A549 (cell line): ENCODE results near the gene NUTF2. TPM values are rescaled to one million over a fixed set of nuclear protein-coding genes. Genes with fewer than 3 reads are reported as not detected.
"Not testable (repeated sequence)": the region's sequence is repeated elsewhere in the genome, so short reads cannot be mapped to it uniquely, and the experiment has no call there.

Experiments used
- ATAC-seq, 2 experiments: fragments of 200-7000 bp in 1 of 2; fragments of >200 bp in 1 of 2; cut with Nextera tagmentation in 1 of 2; cut with Tn5 transposase in 1 of 2; 3 replicates each; pipeline versions ENCODE4 v1.8.0 to v1.9.1; 2018 to 2020; ENCODE audit warnings: mild to moderate bottlenecking in 1 of 2, moderate library complexity in 1 of 2
- CTCF ChIA-PET: fragments of 300-600 bp; sonication (Branson Sonifier 250); formaldehyde crosslinking; extraction: SDS; loops from one replicate; lab custom pipeline; 2021; ENCODE audit warnings: antibody characterized with exemption, inconsistent platforms; lab: Yijun Ruan, JAX
- POLR2A ChIA-PET: fragments of 350-600 bp; formaldehyde crosslinking; extraction: SDS; loops from one replicate; lab custom pipeline; 2021; ENCODE audit warnings: antibody characterized with exemption, inconsistent platforms; lab: Yijun Ruan, JAX
- DNase-seq, 2 experiments: peaks; one replicate each; pipeline versions ENCODE4 v3.0.0 to v3.0.0-alpha.2; 2011 to 2016; ENCODE audit warnings: low read depth in 1 of 2, low spot score in 1 of 2
- FAIRE-seq: peaks from 2 replicates; lab custom pipeline; 2011; peaks lifted over from hg19 to GRCh38; lab: Jason Lieb, UNC
- H3K27ac ChIP-seq, 2 experiments: fragments of >200 bp; sonication (Bioruptor Twin); formaldehyde crosslinking; 3 replicates each; pipeline ENCODE4 v1.5.1; 2016 to 2017
- H3K4me1 ChIP-seq: fragments of >200 bp; sonication (Bioruptor Twin); formaldehyde crosslinking; 3 replicates; pipeline ENCODE4 v1.6.1; 2016
- H3K4me2 ChIP-seq: fragments of >200 bp; sonication (Bioruptor Twin); formaldehyde crosslinking; 3 replicates; pipeline ENCODE4 v1.6.1; 2016
- H3K4me3 ChIP-seq: fragments of >200 bp; sonication (Bioruptor Twin); formaldehyde crosslinking; 3 replicates; pipeline ENCODE4 v1.5.1; 2016
- H3K9me3 ChIP-seq: fragments of >200 bp; sonication (Bioruptor Twin); formaldehyde crosslinking; 3 replicates; pipeline ENCODE4 v1.6.1; 2016
- BHLHE40 ChIP-seq: IDR thresholded peaks from 2 replicates; pipeline ENCODE4 v1.6.1; 2012; ENCODE audit warnings: low read depth, low read length, inconsistent platforms
- ESRRA ChIP-seq: fragments of 150-350 bp; IDR thresholded peaks from 2 replicates; pipeline ENCODE4 v1.6.1; 2014; ENCODE audit warnings: mild to moderate bottlenecking, low read length, borderline replicate concordance
- NFE2L2 ChIP-seq: fragments of 150-350 bp; conservative IDR thresholded peaks from 2 replicates; pipeline ENCODE4 v1.6.1; 2014; ENCODE audit warnings: low read length
- PHF8 ChIP-seq: fragments of 200-600 bp; sonication (generic); IDR thresholded peaks from 2 replicates; pipeline ENCODE4 v1.6.1; 2016; ENCODE audit warnings: low read depth, mild to moderate bottlenecking, antibody characterized with exemption, moderate library complexity, borderline replicate concordance
- POLR2A ChIP-seq: IDR thresholded peaks from 2 replicates; pipeline ENCODE4 v1.6.1; 2012; ENCODE audit warnings: mild to moderate bottlenecking, low read length
- POLR2AphosphoS2 ChIP-seq: conservative IDR thresholded peaks from 2 replicates; pipeline ENCODE4 v1.6.1; 2012; ENCODE audit warnings: low read length, improper control_type of control experiment, inconsistent platforms
- RAD21 ChIP-seq, 2 experiments: fragments of >200 bp in 1 of 2; sonication (Bioruptor Twin) in 1 of 2; formaldehyde crosslinking in 1 of 2; IDR thresholded peaks in 1 of 2; conservative IDR thresholded peaks in 1 of 2; 2 replicates in 1 of 2; 3 replicates in 1 of 2; pipeline ENCODE4 v1.6.1; 2012 to 2018; ENCODE audit warnings: inconsistent platforms in 1 of 2
- SMC3 ChIP-seq: fragments of >200 bp; sonication (Bioruptor Twin); formaldehyde crosslinking; IDR thresholded peaks from 3 replicates; pipeline ENCODE4 v1.6.1; 2018; ENCODE audit warnings: inconsistent platforms
- ZC3H11A ChIP-seq: fragments of 450-650 bp; IDR thresholded peaks from 2 replicates; pipeline ENCODE4 v1.6.1; 2014; ENCODE audit warnings: antibody characterized with exemption, mild to moderate bottlenecking
- ZSCAN20 ChIP-seq: fragments of 250-450 bp; sonication (Bioruptor Pico); IDR thresholded peaks from 2 replicates; pipeline ENCODE4 v1.8.0; 2022; ENCODE audit warnings: mild to moderate bottlenecking, moderate library complexity
- WGBS: methylation state at CpG from one replicate; pipeline ENCODE4 v1.1.6; 2017; ENCODE audit errors: missing lambda C conversion rate; 5-methylcytosine and 5-hydroxymethylcytosine counted together
- polyA plus RNA-seq, 4 experiments: library from polyadenylated mRNA; depleted of rRNA in 3 of 4; stranded (reverse); fragments of >200 nt; fragmentation: RNase III in 1 of 4; extraction: RNeasy Plus Mini Kit Qiagen cat#74134 plus additional on column Dnase treatment in 1 of 4; gene quantifications; 2 replicates in 3 of 4; 3 replicates in 1 of 4; pipeline ENCODE4 v1.2.3, GENCODE V29; 2011 to 2017
- TF ChIP-seq, protein P1 (sequence below): fragments of 200-600 bp; sonication (generic); IDR thresholded peaks from 2 replicates; pipeline ENCODE4 v1.6.1; 2016; ENCODE audit warnings: antibody characterized with exemption, mild to moderate bottlenecking, moderate library complexity

NUTF2 gene
- polyA plus RNA-seq, 2 of the 4 experiments (the other 2 are of a cell fraction), result 168 to 287 TPM

DNA sequence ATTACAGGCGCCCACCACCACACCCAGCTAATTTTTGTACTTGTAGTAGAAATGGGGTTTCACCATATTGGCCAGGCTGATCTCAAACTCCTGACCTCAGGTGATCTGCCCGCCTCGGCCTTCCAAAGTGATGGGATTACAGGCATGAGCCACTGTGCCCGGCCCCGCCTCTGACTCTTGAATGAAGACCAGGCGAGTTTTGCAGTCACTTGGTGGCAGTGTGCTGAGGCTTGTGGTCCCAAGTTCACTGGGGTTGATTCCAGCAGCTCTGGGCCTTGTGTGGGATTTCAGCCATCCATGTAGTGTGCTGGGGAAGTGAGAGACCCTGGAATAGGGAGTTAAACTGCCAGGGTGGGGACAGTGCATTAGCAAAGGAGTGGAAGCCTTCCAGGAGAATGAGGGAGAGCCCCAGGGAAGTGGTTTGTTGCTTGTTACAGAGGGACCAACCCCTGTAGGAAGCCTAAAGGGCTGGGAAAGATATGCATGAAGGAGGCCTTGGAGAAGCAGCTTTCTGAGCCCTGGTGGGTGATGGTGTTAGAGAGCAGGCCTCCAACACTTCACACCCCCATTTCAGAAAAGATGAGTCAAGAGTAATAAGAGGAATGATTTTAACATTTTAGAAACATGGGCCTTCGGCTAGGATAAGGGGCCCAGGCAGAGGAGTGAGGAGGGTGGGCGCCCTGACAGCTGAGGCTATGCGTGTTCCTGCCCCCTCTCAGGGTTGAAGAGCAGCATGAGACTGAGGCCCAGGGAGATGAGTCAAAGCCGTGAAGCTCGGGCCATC, 60.9 kb downstream of the NUTF2 start:
- H3K27ac ChIP-seq, result no peak overlapping the region
- no peak for DNase-seq
- H3K4me3 ChIP-seq, result no peak overlapping the region
- WGBS, result 93% methylated on average over 11 of the region's 11 CpGs
- no peak overlapping the region for H3K4me2 ChIP-seq
- no peak for FAIRE-seq
- ChIA-PET CTCF (interaction anchor here (0.6 to 12.7 kb wide), 11 partner anchors 8 to 336 kb away, joined by 3 to 102 read pairs (median 5); partner anchors contain the start of gene NRN1L), POLR2A (no interaction called here)
- ATAC-seq, result peak in 1 of 2 experiments; percentile 20; a peak in 2 of 6 replicates
- no peak for TF ChIP-seq NFE2L2
- no peaks in the 10 kb centered on the region for H3K9me3 ChIP-seq
- no peaks in the 10 kb centered on the region for H3K4me1 ChIP-seq

DNA sequence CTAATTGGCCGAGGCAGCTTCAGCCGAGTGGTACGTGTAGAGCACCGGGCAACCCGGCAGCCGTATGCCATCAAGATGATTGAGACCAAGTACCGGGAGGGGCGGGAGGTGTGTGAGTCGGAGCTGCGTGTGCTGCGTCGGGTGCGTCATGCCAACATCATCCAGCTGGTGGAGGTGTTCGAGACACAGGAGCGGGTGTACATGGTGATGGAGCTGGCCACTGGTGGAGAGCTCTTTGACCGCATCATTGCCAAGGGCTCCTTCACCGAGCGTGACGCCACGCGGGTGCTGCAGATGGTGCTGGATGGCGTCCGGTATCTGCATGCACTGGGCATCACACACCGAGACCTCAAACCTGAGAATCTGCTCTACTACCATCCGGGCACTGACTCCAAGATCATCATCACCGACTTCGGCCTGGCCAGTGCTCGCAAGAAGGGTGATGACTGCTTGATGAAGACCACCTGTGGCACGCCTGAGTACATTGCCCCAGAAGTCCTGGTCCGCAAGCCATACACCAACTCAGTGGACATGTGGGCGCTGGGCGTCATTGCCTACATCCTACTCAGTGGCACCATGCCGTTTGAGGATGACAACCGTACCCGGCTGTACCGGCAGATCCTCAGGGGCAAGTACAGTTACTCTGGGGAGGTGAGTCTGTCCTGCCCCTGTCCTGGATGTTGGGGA, 62.5 kb downstream of the NUTF2 start:
- DNase-seq (no peak), ATAC-seq (peak; percentile 12 to 35; a peak in 1 of 6 replicates)
- H3K4me1 ChIP-seq, result no peaks in the 10 kb centered on the region
- TF ChIP-seq PHF8, result no peak
- TF ChIP-seq, all 56 proteins: peak for 0
- WGBS, result 95% methylated on average over 35 of the region's 36 CpGs
- POLR2A ChIA-PET, result no interaction called here
- H3K4me3 ChIP-seq, result no peak overlapping the region
- H3K4me2 ChIP-seq, result no peak overlapping the region
- H3K9me3 ChIP-seq, result no peaks in the 10 kb centered on the region
- FAIRE-seq, result no peak
- CTCF ChIA-PET, result interaction anchor here (0.6 to 1.9 kb wide), 10 partner anchors 9 to 322 kb away, joined by 3 to 9 read pairs (median 5); partner anchors contain the start of gene CTRL
- no peak overlapping the region for H3K27ac ChIP-seq

DNA sequence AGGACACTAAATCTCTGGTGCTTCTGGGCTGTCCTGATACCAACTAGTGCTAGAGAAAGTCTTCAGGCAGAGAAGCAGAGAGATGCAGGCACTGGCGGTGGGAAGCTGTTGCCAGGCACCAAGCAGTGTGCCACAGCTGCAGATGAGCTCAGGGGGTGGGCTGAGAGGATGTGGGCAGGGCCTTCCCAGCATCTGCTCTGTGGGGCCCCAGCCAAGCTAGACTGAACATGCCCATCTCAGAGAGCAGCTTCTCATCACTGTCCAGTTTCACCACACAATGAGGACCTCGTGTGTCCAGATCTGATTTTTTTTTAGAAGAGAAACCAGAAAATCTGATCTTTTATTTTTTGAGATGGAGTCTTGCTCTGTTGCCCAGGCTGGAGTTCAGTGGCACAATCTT, 63.4 kb downstream of the NUTF2 start:
- no peaks in the 10 kb centered on the region for H3K9me3 ChIP-seq
- FAIRE-seq (no peak), DNase-seq (no peak), ATAC-seq (0 out of 6 replicates have a peak, but pooled peaks of 1 of the 2 experiments have one; percentile 24)
- ChIA-PET POLR2A (no interaction called here), CTCF (interaction anchor here (0.8 to 2.6 kb wide), 8 partner anchors 13 to 318 kb away, joined by 3 to 11 read pairs (median 4); partner anchors contain the start of genes CTRL and NRN1L)
- 70% methylated on average over 2 of the region's 2 CpGs for WGBS
- H3K4me2 ChIP-seq, result no peak overlapping the region
- no peaks in the 10 kb centered on the region for H3K4me1 ChIP-seq
- H3K27ac ChIP-seq, result no peak overlapping the region
- H3K4me3 ChIP-seq, result no peak overlapping the region
- TF ChIP-seq, protein P1, sequence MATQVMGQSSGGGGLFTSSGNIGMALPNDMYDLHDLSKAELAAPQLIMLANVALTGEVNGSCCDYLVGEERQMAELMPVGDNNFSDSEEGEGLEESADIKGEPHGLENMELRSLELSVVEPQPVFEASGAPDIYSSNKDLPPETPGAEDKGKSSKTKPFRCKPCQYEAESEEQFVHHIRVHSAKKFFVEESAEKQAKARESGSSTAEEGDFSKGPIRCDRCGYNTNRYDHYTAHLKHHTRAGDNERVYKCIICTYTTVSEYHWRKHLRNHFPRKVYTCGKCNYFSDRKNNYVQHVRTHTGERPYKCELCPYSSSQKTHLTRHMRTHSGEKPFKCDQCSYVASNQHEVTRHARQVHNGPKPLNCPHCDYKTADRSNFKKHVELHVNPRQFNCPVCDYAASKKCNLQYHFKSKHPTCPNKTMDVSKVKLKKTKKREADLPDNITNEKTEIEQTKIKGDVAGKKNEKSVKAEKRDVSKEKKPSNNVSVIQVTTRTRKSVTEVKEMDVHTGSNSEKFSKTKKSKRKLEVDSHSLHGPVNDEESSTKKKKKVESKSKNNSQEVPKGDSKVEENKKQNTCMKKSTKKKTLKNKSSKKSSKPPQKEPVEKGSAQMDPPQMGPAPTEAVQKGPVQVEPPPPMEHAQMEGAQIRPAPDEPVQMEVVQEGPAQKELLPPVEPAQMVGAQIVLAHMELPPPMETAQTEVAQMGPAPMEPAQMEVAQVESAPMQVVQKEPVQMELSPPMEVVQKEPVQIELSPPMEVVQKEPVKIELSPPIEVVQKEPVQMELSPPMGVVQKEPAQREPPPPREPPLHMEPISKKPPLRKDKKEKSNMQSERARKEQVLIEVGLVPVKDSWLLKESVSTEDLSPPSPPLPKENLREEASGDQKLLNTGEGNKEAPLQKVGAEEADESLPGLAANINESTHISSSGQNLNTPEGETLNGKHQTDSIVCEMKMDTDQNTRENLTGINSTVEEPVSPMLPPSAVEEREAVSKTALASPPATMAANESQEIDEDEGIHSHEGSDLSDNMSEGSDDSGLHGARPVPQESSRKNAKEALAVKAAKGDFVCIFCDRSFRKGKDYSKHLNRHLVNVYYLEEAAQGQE, result no peak
- TF ChIP-seq RAD21 (conservative IDR thresholded peaks at IDR 0.05 in 1 of 2, IDR thresholded peaks at IDR 0.05 in 1 of 2), result no peak
- TF ChIP-seq ZC3H11A, result no peak
- TF ChIP-seq NFE2L2, result no peak
- no peak for TF ChIP-seq POLR2A
- no peak for TF ChIP-seq ESRRA
- no peak for TF ChIP-seq SMC3

DNA sequence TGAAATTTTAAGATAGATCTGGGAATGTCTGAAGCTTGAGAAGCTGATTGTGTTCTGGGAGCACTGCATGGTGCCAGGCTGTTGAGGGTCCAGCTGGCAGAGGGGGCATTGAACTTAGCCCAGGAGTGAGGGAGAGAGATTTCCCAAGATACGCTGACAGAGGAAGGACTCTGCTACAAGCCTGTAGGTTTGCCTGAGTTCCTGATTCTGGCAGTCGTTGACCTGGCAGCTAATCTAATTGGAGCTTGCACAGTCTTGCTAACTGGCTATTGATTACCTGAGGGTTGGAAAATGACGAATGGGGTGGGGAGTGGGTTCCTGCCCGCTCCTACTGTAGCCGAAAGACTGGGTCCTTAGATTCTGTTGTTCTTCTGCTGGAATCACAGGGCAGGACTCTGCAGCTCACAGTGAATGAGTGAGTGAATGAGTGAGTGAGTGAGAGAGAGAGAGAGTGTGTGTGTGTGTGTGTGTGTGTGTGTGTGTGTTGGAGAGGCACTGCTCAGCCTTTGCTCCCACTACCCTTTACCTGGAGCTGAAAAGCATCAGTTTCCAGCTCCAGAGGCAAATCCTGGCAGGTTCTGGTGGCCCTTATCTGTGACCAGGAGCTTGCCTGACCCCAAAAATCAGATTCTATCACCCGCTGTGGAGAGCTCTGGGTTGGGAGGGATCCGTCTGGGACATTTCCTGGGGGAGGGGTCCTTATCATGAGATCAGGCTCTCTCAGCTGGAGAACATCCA, 68.2 kb downstream of the NUTF2 start:
- ATAC-seq (no peak), FAIRE-seq (no peak), DNase-seq (no peak)
- H3K4me2 ChIP-seq, result no peak overlapping the region
- TF ChIP-seq BHLHE40 (no peak), ESRRA (no peak), ZSCAN20 (CRISPR knock-in tag) (no peak), POLR2AphosphoS2 (no peak)
- TF ChIP-seq, protein P1, result no peak
- no peak overlapping the region for H3K4me3 ChIP-seq
- CTCF ChIA-PET, result interaction anchor here (0.6 to 8.7 kb wide), 8 partner anchors 10 to 394 kb away, joined by 3 to 49 read pairs (median 8); no protein-coding TSS in a partner anchor
- POLR2A ChIA-PET, result interaction anchor here (0.6 kb wide), 1 partner anchor 21 kb away, joined by 3 read pairs; no protein-coding TSS in a partner anchor
- H3K4me1 ChIP-seq, result peaks cover 16% of the 10 kb centered on the region
- H3K9me3 ChIP-seq, result no peaks in the 10 kb centered on the region
- WGBS, result 83% methylated on average over 7 of the region's 7 CpGs
- no peak overlapping the region for H3K27ac ChIP-seq

DNA sequence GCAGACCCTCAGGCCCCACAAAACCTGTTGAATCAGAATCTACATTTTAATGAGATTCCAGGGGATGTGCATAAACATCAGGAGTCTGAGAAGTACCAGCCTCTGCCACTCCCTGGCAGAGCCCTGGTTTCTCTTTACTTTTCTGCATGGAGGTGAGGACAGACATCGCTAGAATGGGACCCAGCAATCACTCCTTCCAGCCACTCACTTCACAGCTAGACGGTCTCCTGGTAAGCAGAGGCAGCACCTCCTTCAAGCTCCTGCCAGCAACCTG, 68.7 kb downstream of the NUTF2 start:
- H3K4me2 ChIP-seq, DNase-seq, H3K27ac ChIP-seq, H3K4me3 ChIP-seq, FAIRE-seq, ATAC-seq, H3K9me3 ChIP-seq: not testable (repeated sequence)
- ChIA-PET CTCF (interaction anchor here (0.6 to 8.7 kb wide), 6 partner anchors 9 to 394 kb away, joined by 3 to 49 read pairs (median 8); no protein-coding TSS in a partner anchor), POLR2A (interaction anchor here (0.6 kb wide), 1 partner anchor 20 kb away, joined by 3 read pairs; no protein-coding TSS in a partner anchor)
- peaks cover 16% of the 10 kb centered on the region for H3K4me1 ChIP-seq
- WGBS, result 92% methylated on average over 2 of the region's 2 CpGs
